IMR-90 (cell line): ENCODE results near the gene HGFAC. TPM values are rescaled to one million over a fixed set of nuclear protein-coding genes. Genes with fewer than 3 reads are reported as not detected.

ENCODE experiments used
- ATAC-seq: fragments of 200-7000 bp; cut with Tn5 transposase; 2 replicates; pipeline ENCODE4 v1.9.1; 2020; ENCODE audit warnings: low read depth, mild to moderate bottlenecking, moderate library complexity
- BruUV-seq: library from RNA; stranded (reverse); fragments of 400-500 nt; replicated peaks from 2 replicates; lab custom pipeline; 2021; lab: Mats Ljungman, UMichigan
- CTCF ChIA-PET: fragments of 300-600 bp; formaldehyde crosslinking; extraction: SDS; loops from one replicate; lab custom pipeline; 2021; ENCODE audit warnings: antibody characterized with exemption; lab: Yijun Ruan, JAX
- POLR2A ChIA-PET: fragments of 300-600 bp; sonication (Branson Sonifier 250); formaldehyde crosslinking; loops from one replicate; lab custom pipeline; 2022; ENCODE audit warnings: antibody characterized with exemption; ENCODE audit not compliant: unreplicated experiment; lab: Charles Lee
- DNase-seq: peaks from one replicate; pipeline ENCODE4 v3.0.0; 2013
- H2AFZ ChIP-seq: replicated peaks from 2 replicates; pipeline ENCODE3; 2013; ENCODE audit warnings: low read length, mild to moderate bottlenecking; ENCODE audit not compliant: poor library complexity
- H2AK5ac ChIP-seq: 2 replicates; pipeline ENCODE4 v1.6.1; 2013; ENCODE audit warnings: low read depth, low read length, inconsistent platforms
- H2AK9ac ChIP-seq: replicated peaks from 2 replicates; pipeline ENCODE3; 2013; ENCODE audit warnings: mild to moderate bottlenecking, low read depth, low read length, moderate library complexity; ENCODE audit not compliant: poor library complexity
- H2BK120ac ChIP-seq: 2 replicates; pipeline ENCODE4 v1.6.1; 2013; ENCODE audit warnings: low read depth, low read length, inconsistent platforms
- H2BK15ac ChIP-seq: 3 replicates; pipeline ENCODE4 v1.6.1; 2013; ENCODE audit warnings: low read depth, low read length, inconsistent platforms
- H2BK20ac ChIP-seq: 2 replicates; pipeline ENCODE4 v1.6.1; 2013; ENCODE audit warnings: low read depth, mild to moderate bottlenecking, inconsistent platforms, low read length, moderate library complexity
- H2BK5ac ChIP-seq: 2 replicates; pipeline ENCODE4 v1.6.1; 2013; ENCODE audit warnings: mild to moderate bottlenecking, low read depth, low read length, inconsistent platforms; ENCODE audit not compliant: poor library complexity, severe bottlenecking
- H3K14ac ChIP-seq: replicated peaks from 2 replicates; pipeline ENCODE4 v1.6.1; 2013; ENCODE audit warnings: low read depth, low read length, inconsistent platforms
- H3K18ac ChIP-seq: 2 replicates; pipeline ENCODE4 v1.6.1; 2013; ENCODE audit warnings: low read depth, low read length, control low read depth
- H3K23ac ChIP-seq: 2 replicates; pipeline ENCODE4 v1.6.1; 2013; ENCODE audit warnings: low read depth, low read length, inconsistent platforms
- H3K27ac ChIP-seq: 2 replicates; pipeline ENCODE4 v1.5.1; 2013; ENCODE audit warnings: mild to moderate bottlenecking, control low read depth, low read length; ENCODE audit not compliant: insufficient read depth
- H3K27me3 ChIP-seq: 2 replicates; pipeline ENCODE4 v1.6.1; 2013; ENCODE audit warnings: low read length; ENCODE audit not compliant: control insufficient read depth, insufficient read depth
- H3K36me3 ChIP-seq: 2 replicates; pipeline ENCODE4 v1.6.1; 2013; ENCODE audit warnings: low read length, mixed read lengths; ENCODE audit not compliant: control insufficient read depth, insufficient read depth
- H3K4ac ChIP-seq: 2 replicates; pipeline ENCODE4 v1.6.1; 2013; ENCODE audit warnings: low read depth, low read length, inconsistent platforms
- H3K4me1 ChIP-seq: 2 replicates; pipeline ENCODE4 v1.6.1; 2013; ENCODE audit warnings: low read length, mixed read lengths; ENCODE audit not compliant: control insufficient read depth, insufficient read depth
- H3K4me2 ChIP-seq: 2 replicates; pipeline ENCODE4 v1.6.1; 2013; ENCODE audit warnings: low read depth, mild to moderate bottlenecking, control low read depth, low read length, moderate library complexity
- H3K4me3 ChIP-seq: 2 replicates; pipeline ENCODE4 v1.5.1; 2013; ENCODE audit warnings: low read depth, mild to moderate bottlenecking, control low read depth, low read length, moderate library complexity; ENCODE audit not compliant: insufficient read depth
- H3K56ac ChIP-seq: 2 replicates; pipeline ENCODE4 v1.6.1; 2013; ENCODE audit warnings: low read length, inconsistent platforms; ENCODE audit not compliant: insufficient read depth; ENCODE audit errors: extremely low read depth
- H3K79me1 ChIP-seq, 2 experiments: 2 replicates each; pipeline ENCODE4 v1.6.1; 2013; ENCODE audit warnings: low read length in 2 of 2, inconsistent platforms in 1 of 2, low read depth in 1 of 2
- H3K9ac ChIP-seq: 2 replicates; pipeline ENCODE4 v1.6.1; 2013; ENCODE audit warnings: low read depth, low read length, control low read depth
- H3K9me1 ChIP-seq: 2 replicates; pipeline ENCODE4 v1.6.1; 2013; ENCODE audit warnings: low read length, inconsistent platforms; ENCODE audit not compliant: insufficient read depth
- H3K9me3 ChIP-seq: 2 replicates; pipeline ENCODE4 v1.6.1; 2013; ENCODE audit warnings: low read length; ENCODE audit not compliant: control insufficient read depth, insufficient read depth
- H4K20me1 ChIP-seq: 2 replicates; pipeline ENCODE4 v1.6.1; 2013; ENCODE audit warnings: low read length, inconsistent platforms; ENCODE audit not compliant: insufficient read depth
- H4K5ac ChIP-seq: 2 replicates; pipeline ENCODE4 v1.6.1; 2013; ENCODE audit warnings: mild to moderate bottlenecking, low read depth, low read length, control low read depth
- H4K8ac ChIP-seq, 2 experiments: 2 replicates each; pipeline ENCODE4 v1.6.1; 2013; ENCODE audit warnings: low read depth in 2 of 2, low read length in 2 of 2, control low read depth in 1 of 2, inconsistent platforms in 1 of 2
- H4K91ac ChIP-seq: 2 replicates; pipeline ENCODE4 v1.6.1; 2013; ENCODE audit warnings: low read depth, low read length, inconsistent platforms; ENCODE audit not compliant: insufficient read depth
- CTCF ChIP-seq: conservative IDR thresholded peaks from 2 replicates; pipeline ENCODE4 v1.5.1; 2012; ENCODE audit warnings: mild to moderate bottlenecking, low read depth, low read length, improper control_type of control experiment
- MAFK ChIP-seq: IDR thresholded peaks from 2 replicates; pipeline ENCODE4 v1.6.1; 2012; ENCODE audit warnings: low read depth, low read length, improper control_type of control experiment
- NFE2L2 ChIP-seq: fragments of 150-350 bp; IDR thresholded peaks from 2 replicates; pipeline ENCODE4 v1.6.1; 2016; ENCODE audit warnings: low read depth, mild to moderate bottlenecking, low read length
- RAD21 ChIP-seq: IDR thresholded peaks from 2 replicates; pipeline ENCODE4 v1.6.1; 2012; ENCODE audit warnings: low read length, improper control_type of control experiment
- RFX5 ChIP-seq: IDR thresholded peaks from 2 replicates; pipeline ENCODE4 v1.8.0; 2012; ENCODE audit warnings: low read depth, mild to moderate bottlenecking, low read length, moderate library complexity
- SMC3 ChIP-seq: fragments of 150-350 bp; IDR thresholded peaks from 2 replicates; pipeline ENCODE4 v1.6.1; 2016; ENCODE audit warnings: low read depth, mild to moderate bottlenecking, antibody characterized with exemption, low read length, moderate library complexity
- WGBS, 2 experiments: methylation state at CpG; one replicate each; pipeline versions ENCODE4 v1.1.5 to v1.1.7; 2013; ENCODE audit warnings: missing lambda C conversion rate in 2 of 2; ENCODE audit not compliant: insufficient read length in 1 of 2; ENCODE audit errors: extremely low coverage in 2 of 2; 5-methylcytosine and 5-hydroxymethylcytosine counted together
- dilution Hi-C: fragments of 300-500 bp; cut with HindIII; formaldehyde crosslinking; loops from one replicate; pipeline ENCODE4 v1.14.3; 2018; ENCODE audit warnings: low sequenced_read_pairs; ENCODE audit not compliant: unreplicated experiment
- in situ Hi-C: fragments of 300-500 bp; cut with MboI; formaldehyde crosslinking; loops from 3 replicates; pipeline ENCODE4 v1.14.3; 2019; ENCODE audit warnings: low sequenced_read_pairs, inconsistent platforms, mixed read lengths
- intact Hi-C: fragments of 100-400 bp; cut with micrococcal nuclease; formaldehyde crosslinking; loops from 2 replicates; pipeline ENCODE4 v1.10.0; 2022
- polyA plus RNA-seq, 3 experiments: library from polyadenylated mRNA; depleted of rRNA; stranded (reverse); fragments of >200 nt; gene quantifications; 2 replicates each; pipeline ENCODE4 v1.2.3, GENCODE V29; 2012; ENCODE audit warnings: low replicate concordance in 1 of 3
- total RNA-seq: library from RNA; depleted of rRNA; stranded (reverse); fragments of >200 nt; gene quantifications from 2 replicates; pipeline ENCODE4 v1.2.3, GENCODE V29; 2012

The HGFAC gene
- total and polyA plus RNA-seq, 2 of the 4 experiments (the other 2 are of a cell fraction) = 0.05 TPM; not detected in 1

GRCh38 chr4:3468154-3468553 is 26.4 kb downstream of the HGFAC start:
- Histone ChIP-seq H2AK5ac (no peak overlapping the region), H3K4me2 (no peak overlapping the region), H3K4ac (no peak overlapping the region), H2AK9ac (no peak overlapping the region), H3K9me3 (no peaks in the 10 kb centered on the region), H4K91ac (no peak overlapping the region), H3K9ac (no peak overlapping the region), H3K14ac (no peak overlapping the region), H4K8ac (no peak overlapping the region), H3K56ac (no peak overlapping the region), H3K27me3 (peaks cover 40% of the 10 kb centered on the region), H3K23ac (no peak overlapping the region), H3K4me3 (no peak overlapping the region), H4K20me1 (0 out of 2 replicates have a peak, but pooled peaks cover 8% of the 10 kb centered on the region), H2AFZ (no peak overlapping the region), H3K36me3 (no peaks in the 10 kb centered on the region), H2BK15ac (no peak overlapping the region), H2BK5ac (no peak overlapping the region), H4K5ac (no peak overlapping the region), H3K27ac (no peak overlapping the region), H3K18ac (no peak overlapping the region), H2BK20ac (no peak overlapping the region), H3K9me1 (0 out of 2 replicates have a peak, but pooled peaks cover 5% of the 10 kb centered on the region), H3K79me1 (no peaks in the 10 kb centered on the region), H2BK120ac (no peak overlapping the region), H3K4me1 (no peaks in the 10 kb centered on the region)
- in situ Hi-C loops (no loop called here), intact Hi-C loops (no loop called here), dilution Hi-C loops (no loop called here)
- BruUV-seq = no TSS peak
- no peak for ATAC-seq
- TF ChIP-seq SMC3 (no peak), RFX5 (no peak), CTCF (no peak), RAD21 (no peak), NFE2L2 (no peak), MAFK (no peak)
- POLR2A ChIA-PET = no interaction called here
- DNase-seq = no peak
- WGBS, 2 experiments = 99% methylated on average over 8 of the region's 10 CpGs; no CpG with 5 or more reads in 1 of the 2 experiments
- CTCF ChIA-PET = no interaction called here
